GM19025 (cell line): Measurements from ENCODE around the gene DNAJC12.
"Not testable (repeated sequence)": the region's sequence is repeated elsewhere in the genome, so short reads cannot be mapped to it uniquely, and the experiment has no call there.

ENCODE experiments used
- ATAC-seq: cut with Tn5 transposase; IDR thresholded peaks from one replicate; pipeline ENCODE4 v1.9.1; 2021; ENCODE audit warnings: mild to moderate bottlenecking, low read depth, moderate library complexity; ENCODE audit not compliant: unreplicated experiment

The DNAJC12 gene

GRCh38 chr10:67841737-67842136 is 3.7 kb upstream of the DNAJC12 start:
- ATAC-seq = no peak

- no peak for ATAC-seq
These were observed 2.0 kb upstream of the DNAJC12 start for GRCh38 chr10:67839951-67840350.

- not testable (repeated sequence) for ATAC-seq
These were observed 1.5 kb upstream of the DNAJC12 start for GRCh38 chr10:67839511-67839910.

GRCh38 chr10:67836972-67837371 is 1.0 kb downstream of the DNAJC12 start:
- no peak for ATAC-seq

GRCh38 chr10:67836488-67836887 is 1.5 kb downstream of the DNAJC12 start:
- no peak for ATAC-seq

GRCh38 chr10:67835541-67836394 is 2.2 kb downstream of the DNAJC12 start:
- not testable (repeated sequence) for ATAC-seq

GRCh38 chr10:67834375-67834774 is 3.6 kb downstream of the DNAJC12 start:
- ATAC-seq = no peak

GRCh38 chr10:67827811-67828210 is 10.2 kb downstream of the DNAJC12 start:
- ATAC-seq = no peak

- peak; percentile 51 for ATAC-seq
These were observed 18.2 kb downstream of the DNAJC12 start for GRCh38 chr10:67819768-67820204.

DNA sequence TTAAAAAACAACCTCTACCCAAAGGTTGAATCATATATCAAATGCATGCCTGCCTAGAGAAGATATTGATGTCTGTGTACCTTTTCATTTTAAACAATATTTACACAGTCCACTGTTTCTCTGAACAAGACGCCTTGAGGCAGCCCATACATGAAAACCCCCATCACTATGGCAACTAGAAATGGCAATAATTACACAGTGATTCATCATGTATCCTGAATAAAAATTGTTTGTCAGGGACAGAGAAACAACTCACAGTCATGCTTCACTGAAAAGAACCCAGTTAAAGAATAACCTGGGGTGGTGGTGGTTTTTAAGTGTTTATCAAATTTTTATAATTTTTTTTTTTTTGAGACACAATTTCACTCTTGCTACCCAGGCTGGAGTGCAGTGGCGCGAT is 19.7 kb downstream of the DNAJC12 start:
- no peak for ATAC-seq

DNA sequence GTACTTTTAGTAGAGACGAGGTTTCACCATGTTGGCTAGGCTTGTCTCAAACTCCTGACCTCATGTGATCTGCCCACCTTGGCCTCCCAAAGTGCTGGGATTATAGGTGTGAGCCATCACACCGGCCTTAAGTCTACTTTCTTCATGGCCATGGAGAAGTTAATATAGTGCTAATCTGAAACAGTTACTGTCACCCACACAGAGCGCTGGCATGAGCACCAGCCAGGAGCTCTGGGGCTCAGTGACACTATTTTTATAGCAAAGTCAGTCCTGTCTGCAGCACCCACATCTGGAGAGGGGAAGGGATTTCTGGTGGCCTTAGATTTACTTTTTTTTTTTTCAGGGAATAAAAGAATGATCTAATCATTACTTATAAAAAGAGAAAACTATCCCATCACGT is 21.3 kb downstream of the DNAJC12 start:
- no peak for ATAC-seq

GRCh38 chr10:67815571-67816059 is 22.4 kb downstream of the DNAJC12 start:
- ATAC-seq = no peak

DNA sequence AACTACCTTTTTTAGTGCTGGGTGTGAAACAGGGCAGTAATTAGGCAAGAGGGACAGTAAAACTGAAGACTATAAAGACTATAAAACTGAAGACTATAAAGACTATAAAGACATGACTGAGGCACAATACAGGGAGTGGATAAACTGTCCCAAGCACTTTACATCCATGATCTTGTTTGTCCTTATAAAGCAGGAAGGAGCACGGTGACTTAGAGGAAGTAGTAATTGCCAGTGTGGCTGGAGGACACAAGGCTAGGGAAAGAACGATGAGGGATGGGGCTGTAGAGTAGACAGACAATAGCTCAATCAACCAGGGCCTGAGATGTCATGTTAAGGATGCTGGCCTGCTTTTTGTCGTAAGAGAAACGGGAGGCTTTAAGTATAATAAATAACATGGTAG is 26.0 kb downstream of the DNAJC12 start:
- no peak for ATAC-seq

GRCh38 chr10:67809107-67809506 is 28.9 kb downstream of the DNAJC12 start:
- ATAC-seq = no peak

DNA sequence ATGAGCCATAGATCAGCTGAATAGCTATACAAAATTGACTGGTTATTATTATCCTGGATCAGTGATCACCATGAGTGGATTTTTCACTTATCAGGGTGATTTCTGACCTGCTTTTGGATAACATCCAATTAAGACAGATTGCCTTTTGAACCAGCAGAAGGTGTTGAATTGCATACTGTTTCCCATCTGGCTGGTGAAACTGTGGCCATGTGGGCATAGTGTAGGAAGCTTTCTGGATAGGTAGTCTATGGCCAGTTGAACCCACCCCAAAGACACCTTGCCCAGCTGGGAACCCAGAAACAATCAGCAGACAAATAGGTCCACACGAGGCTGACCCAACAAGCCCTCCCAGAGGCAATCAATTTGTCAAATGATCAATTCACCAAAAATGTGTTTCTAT is 29.3 kb downstream of the DNAJC12 start:
- no peak for ATAC-seq

GRCh38 chr10:67807855-67808456 is 30.0 kb downstream of the DNAJC12 start:
- ATAC-seq = no peak

DNA sequence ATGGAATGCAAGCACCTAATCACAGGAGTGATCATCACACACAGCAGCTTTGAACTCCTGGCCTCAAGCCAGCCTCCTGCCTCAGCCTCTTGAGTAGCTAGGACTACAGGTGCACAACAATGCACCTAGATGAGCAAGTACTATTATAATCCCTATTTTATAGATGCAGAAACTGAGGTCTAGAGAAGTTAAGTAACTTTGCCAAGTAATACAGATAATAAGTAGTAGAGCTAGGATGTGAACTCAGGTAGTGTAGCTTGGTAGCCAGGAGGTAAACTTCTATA is 33.7 kb downstream of the DNAJC12 start:
- ATAC-seq = no peak

DNA sequence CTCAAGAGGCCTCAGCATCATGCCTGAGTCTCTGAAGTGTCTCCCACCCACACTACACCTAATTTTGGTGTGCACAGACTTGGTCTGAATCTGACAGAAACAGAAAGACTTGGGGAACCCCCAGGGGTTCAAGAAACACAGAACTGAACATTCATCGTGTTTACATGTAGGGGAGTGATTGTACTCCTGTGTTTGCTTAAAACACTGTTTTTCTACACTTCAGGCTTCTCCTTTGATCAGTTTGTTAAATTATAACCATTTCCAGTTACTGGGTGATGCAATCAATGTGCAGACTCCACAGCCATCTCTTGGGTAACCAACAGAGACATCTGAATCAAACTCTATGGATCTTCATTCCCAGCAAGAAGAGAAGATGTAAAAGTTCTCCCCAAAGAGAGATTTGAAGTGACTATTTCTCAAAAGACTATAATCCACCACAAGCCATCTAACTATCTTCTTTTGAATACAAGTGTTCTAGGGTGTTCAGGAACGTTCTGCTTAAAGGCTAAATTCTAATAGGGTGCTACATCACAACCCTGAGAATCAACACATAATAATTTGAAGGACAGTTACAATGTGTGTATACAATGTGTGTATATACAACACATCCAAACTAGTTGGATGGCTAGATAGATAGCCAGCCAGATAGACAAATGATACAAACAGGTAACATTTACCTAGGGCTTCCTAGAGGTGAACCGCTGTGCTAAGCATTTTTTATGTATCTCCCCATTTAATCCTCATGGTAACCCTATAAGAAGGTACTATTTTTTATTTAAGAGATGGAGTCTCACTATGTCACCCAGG is 34.2 kb downstream of the DNAJC12 start:
- no peak for ATAC-seq

- ATAC-seq = no peak
These were observed 35.0 kb downstream of the DNAJC12 start for GRCh38 chr10:67802767-67803538.

GRCh38 chr10:67801118-67801517 is 36.9 kb downstream of the DNAJC12 start:
- ATAC-seq = no peak
